Suppressor macrophage (primary cell): ENCODE measurements around the gene PPP6R3.
A peak's percentile ranks its signal among the peaks of the same experiment; 100 is the strongest.

Experiments
- DNase-seq, 4 experiments: peaks; one replicate each; pipeline ENCODE4 v3.0.0-alpha.2; 2020 to 2022
- total RNA-seq, 17 experiments: gene quantifications; one replicate each; lab custom pipeline; 2026; ENCODE audit warnings: mixed read lengths in 6 of 17, inconsistent platforms in 3 of 17; lab: John Stamatoyannopoulos, UW

The PPP6R3 gene, protein sequence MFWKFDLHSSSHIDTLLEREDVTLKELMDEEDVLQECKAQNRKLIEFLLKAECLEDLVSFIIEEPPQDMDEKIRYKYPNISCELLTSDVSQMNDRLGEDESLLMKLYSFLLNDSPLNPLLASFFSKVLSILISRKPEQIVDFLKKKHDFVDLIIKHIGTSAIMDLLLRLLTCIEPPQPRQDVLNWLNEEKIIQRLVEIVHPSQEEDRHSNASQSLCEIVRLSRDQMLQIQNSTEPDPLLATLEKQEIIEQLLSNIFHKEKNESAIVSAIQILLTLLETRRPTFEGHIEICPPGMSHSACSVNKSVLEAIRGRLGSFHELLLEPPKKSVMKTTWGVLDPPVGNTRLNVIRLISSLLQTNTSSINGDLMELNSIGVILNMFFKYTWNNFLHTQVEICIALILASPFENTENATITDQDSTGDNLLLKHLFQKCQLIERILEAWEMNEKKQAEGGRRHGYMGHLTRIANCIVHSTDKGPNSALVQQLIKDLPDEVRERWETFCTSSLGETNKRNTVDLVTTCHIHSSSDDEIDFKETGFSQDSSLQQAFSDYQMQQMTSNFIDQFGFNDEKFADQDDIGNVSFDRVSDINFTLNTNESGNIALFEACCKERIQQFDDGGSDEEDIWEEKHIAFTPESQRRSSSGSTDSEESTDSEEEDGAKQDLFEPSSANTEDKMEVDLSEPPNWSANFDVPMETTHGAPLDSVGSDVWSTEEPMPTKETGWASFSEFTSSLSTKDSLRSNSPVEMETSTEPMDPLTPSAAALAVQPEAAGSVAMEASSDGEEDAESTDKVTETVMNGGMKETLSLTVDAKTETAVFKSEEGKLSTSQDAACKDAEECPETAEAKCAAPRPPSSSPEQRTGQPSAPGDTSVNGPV
- total RNA-seq = 128 to 238 (median 185) reads per million in 17 experiments

DNA sequence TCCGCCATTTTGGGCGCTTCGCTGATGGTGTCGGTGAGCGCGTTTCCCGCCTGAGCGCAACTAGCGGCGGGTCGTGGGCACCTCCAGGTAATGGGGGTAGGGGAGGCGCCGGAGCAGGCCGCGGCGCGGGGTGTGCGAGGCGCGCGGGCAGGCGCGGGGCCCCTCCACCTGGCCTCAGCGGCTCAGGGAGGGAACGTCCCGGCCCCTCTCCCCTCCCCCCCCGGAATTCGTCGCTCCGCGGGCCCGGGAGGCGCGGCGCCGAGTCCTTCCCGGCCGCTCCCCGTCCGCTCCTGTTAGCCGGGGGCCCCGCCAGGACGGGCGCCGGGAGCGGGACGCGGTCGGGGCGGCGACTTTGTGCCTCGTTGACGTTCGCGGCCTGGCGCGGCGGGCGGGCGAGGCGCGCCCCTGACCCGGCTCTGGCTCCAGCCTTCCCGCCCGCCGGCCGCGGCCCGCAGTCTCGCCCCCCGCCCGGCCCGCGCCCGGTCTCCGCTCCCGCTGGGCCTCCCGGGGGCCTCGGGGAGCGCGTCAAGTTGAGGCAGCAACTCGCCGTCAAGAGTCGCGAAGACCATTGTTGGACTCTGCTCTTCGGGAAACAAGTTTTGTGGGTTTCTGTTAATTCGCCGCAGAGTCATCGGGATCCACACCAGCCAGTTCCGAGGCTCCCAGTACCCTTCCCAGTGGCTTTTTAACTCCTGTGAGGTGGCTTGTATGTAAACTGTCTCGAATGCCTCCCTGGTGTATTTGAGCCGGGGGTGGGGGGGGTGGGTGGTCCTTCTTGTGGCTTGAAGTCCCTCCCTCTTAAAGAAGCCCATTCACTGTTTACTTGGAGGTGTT is at the start of gene PPP6R3:
Gene PPP6R3, plus strand, starts transcription at position 12 of the 834 bp plus-strand sequence. CDS start 76,913 bp downstream, outside the sequence.
- peak in 2 of 4 experiments; percentile 21 to 72 for DNase-seq

DNA sequence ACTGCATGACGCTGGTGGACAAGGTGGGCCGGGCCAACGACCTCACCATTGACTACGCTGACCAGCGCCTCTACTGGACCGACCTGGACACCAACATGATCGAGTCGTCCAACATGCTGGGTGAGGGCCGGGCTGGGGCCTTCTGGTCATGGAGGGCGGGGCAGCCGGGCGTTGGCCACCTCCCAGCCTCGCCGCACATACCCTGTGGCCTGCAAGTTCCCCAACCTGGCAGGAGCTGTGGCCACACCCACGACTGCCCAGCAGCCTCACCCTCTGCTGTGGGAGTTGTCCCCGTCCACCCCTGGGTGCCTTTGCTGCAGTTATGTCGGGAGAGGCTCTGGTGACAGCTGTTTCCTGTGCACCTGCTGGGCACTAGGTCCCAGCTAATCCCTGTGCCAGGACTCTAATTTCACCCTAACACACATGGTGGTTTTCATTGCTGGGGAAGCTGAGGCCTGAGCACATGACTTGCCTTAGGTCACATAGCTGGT is 49.0 kb upstream of the PPP6R3 start:
- DNase-seq = no peak

DNA sequence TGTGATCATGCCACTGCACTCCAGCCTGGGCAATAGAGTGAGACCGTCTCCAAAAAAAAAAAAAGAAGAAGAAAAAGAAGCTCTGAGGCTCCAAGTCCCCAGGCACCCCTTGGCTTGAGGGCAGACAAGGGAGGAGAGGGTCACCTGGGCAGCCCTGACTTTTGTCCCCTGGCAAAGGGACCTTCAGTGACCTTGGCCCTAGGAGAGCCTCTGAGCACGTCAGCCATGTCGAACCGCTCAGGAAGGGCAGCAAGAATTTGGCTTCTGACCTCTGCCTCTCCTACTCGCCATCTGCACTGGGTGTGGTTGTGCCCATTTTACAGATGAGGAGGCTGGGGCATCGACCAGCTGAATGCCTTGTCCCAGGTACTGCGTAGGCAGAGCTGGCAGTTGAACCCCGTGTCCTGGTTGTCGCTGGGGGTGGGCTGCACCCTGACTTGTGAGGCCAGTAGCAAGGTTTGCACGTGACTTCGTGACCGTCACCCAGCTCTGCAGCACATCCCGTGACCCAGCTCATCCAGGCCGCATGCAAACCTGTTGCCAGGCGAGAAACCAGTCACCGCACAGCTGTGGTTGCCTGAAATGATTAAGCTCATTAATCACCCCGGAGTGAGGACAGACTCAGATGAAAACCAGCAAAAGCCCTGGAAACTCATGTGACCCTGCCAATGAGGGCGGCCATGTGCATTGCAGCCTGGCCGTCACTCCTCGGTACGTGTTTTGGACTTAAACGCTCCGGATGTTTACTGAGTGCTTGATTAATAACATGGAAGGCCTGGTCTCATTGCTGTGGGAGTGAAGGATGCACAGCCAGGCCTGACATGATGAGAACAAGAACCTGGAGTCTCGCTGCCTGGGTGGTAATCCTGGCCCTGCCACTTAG is 47.7 kb upstream of the PPP6R3 start:
- no peak for DNase-seq

DNA sequence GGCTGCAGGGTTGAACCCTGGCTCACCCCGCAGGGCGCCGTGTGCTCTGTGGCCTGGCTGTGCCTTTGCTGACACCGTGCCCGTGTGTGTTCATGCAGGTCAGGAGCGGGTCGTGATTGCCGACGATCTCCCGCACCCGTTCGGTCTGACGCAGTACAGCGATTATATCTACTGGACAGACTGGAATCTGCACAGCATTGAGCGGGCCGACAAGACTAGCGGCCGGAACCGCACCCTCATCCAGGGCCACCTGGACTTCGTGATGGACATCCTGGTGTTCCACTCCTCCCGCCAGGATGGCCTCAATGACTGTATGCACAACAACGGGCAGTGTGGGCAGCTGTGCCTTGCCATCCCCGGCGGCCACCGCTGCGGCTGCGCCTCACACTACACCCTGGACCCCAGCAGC is 47.0 kb upstream of the PPP6R3 start:
- DNase-seq = no peak

DNA sequence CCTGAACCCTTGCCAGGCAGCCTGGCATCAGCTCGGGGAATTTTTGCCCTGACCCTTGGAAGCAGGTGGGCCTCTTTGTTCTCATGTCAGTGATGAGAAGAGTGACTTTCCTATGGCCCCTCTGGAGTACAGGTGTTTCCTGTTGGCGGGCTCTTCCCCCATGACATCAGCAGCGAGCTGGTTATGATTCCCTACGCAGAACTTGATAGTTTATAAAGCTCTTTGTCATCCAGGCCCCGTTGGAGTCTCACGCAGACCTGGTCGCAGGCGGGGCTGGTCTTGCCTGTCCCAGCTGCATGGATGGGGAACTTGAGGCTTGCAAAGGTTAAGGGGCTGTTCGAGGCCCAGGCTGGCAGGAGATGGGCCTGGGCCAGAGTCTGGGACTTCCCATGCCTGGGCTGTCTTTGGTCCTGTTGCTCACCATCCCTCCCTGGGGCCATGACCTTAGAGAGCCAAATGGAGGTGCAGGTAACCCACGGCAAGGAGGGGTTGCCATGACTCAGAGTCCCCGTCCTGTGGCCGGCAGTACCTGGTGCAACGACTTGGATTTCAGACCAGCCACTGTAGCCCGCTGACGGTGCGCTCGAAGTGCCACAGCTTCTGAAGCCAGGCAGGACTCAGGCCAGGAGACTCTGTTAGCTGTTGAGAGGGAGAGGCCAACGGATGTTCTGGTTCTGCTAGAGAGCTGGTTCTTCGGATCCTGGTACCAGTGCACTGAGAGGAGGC is 45.9 kb upstream of the PPP6R3 start:
- DNase-seq = no peak

DNA sequence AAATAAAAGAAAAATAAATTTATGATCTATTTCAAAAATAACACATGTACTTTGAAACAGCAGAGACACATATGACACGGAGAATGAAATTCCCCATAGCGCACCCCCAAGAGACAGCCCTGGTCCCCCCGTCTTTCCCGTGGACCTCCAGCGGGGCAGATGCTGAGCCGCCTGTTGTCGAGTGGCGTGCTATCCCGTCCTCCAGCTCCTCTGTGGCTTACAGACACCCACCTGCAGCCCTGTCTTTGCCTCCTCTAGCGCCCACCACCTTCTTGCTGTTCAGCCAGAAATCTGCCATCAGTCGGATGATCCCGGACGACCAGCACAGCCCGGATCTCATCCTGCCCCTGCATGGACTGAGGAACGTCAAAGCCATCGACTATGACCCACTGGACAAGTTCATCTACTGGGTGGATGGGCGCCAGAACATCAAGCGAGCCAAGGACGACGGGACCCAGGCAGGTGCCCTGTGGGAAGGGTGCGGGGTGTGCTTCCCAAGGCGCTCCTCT is 44.4 kb upstream of the PPP6R3 start:
- DNase-seq = no peak

DNA sequence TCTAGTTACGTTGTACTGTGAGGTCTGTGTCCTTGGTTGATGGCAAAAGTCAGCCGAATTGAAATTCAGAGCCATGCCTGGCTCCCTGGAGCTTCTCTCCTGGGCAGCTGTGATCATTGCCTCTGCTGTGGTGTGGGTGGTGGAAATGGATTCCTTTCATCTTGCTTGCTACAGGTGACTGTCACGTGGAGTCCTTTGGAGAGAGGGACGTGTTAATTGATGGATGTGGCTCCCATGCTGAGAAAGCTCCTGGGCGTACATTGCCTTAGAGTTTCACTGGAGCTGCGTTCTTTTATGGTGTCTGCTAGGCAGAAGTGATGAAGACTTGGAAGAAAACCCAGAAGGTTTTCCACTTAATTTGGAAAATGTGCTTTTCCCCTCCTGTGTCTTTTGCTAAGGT is 41.9 kb upstream of the PPP6R3 start:
- DNase-seq = no peak

DNA sequence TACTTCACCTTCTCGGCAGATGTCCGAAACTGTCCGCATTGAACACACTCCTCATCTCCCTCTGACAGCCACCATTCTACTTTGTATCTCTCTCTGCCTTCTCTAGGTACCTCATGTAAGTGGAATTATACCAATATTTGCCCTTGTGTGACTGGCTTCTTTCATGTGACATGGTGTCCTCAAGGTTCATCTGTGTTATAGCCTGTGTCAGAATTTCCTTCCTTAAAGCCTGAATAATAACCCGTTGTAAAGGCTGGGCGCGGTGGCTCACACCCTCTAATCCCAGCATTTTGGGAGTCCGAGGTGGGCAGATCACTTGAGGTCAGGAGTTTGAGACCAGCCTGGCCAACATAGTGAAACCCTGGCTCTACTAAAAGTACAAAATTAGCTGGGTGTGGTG is 40.4 kb upstream of the PPP6R3 start:
- no peak for DNase-seq

DNA sequence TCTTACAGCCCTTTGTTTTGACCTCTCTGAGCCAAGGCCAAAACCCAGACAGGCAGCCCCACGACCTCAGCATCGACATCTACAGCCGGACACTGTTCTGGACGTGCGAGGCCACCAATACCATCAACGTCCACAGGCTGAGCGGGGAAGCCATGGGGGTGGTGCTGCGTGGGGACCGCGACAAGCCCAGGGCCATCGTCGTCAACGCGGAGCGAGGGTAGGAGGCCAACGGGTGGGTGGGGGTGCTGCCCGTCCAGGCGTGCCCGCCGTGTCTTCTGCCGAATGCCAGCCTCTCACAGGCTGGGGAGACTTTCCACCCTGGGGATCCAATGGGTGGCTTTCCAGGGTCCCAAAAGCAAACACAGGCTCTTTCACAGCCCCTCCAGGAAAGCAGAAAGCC is 37.1 kb upstream of the PPP6R3 start:
- no peak for DNase-seq

DNA sequence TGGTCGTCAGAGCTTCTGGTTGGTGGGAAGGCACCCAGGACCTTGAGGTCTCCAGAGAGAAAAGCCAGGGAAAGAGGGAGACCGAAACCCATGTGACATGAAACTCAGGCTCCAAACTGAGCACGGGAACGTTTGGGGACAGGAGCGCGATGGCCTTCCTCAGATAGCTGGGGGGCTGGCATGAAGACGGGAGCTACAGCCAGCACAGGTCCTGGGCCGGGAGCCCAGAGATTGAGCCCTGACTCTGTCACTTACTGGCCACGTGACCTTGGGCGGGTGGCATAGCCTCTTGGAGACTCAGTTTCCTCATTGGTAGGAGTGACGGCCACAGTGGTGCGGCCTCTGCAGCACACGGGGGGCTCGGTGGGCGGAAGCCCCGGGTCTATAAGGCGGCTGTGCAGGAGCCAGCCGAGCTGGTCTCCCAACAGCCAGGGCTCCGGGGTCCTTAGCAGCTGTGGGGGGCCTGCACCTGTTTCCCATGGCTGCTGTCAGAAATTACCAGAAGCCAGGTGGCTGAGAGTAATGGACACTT is 36.4 kb upstream of the PPP6R3 start:
- DNase-seq = no peak

DNA sequence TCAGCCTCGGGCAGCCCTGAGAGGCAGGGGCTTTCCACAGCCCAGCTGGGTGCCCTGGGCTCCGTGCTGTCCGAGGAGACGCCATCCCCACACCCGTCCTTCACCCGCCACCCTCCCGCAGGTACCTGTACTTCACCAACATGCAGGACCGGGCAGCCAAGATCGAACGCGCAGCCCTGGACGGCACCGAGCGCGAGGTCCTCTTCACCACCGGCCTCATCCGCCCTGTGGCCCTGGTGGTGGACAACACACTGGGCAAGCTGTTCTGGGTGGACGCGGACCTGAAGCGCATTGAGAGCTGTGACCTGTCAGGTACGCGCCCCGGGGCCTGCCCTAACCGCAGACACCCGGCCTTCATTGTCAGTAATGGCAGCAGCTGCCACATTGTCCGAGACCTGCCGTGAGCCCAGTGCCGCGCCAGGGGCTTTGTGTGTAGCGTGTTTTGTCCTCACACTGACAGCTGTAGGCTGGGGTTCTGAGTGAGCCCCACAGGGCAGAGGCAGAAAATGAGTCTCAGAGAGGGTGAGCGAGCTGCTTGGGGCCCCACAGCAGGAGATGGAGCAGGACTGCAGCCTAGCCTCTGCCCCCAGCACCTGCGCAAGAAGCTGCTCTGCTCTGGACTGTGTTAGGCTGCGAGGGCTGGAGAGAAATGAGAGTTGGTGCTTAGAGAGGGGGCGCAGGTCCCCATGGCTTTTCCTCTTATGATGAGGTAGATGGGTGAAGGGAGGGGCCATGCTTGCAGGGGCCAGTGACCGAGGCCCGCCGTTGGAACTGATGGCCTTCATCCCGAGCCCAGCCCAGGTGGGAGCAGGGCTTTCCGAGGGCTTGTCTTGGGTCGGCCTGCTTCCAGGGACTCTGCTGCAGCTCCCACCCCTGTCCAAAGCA is 35.3 kb upstream of the PPP6R3 start:
- DNase-seq = no peak

DNA sequence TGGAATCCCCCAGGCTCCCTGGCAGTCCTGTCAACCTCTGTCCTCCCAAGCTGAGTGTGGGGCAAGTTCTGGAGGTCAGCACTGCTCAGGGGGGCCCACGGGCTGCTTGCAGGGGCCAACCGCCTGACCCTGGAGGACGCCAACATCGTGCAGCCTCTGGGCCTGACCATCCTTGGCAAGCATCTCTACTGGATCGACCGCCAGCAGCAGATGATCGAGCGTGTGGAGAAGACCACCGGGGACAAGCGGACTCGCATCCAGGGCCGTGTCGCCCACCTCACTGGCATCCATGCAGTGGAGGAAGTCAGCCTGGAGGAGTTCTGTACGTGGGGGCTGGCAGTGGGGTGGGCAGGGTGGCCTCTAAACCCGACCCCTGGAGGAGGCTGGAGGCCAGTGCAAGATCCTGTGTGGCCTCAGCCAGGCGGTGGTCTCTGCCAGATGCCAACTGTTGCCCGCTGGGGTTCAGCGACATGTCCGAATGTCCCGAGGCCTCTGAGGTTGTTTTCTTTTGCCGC is 34.6 kb upstream of the PPP6R3 start:
- DNase-seq = no peak

DNA sequence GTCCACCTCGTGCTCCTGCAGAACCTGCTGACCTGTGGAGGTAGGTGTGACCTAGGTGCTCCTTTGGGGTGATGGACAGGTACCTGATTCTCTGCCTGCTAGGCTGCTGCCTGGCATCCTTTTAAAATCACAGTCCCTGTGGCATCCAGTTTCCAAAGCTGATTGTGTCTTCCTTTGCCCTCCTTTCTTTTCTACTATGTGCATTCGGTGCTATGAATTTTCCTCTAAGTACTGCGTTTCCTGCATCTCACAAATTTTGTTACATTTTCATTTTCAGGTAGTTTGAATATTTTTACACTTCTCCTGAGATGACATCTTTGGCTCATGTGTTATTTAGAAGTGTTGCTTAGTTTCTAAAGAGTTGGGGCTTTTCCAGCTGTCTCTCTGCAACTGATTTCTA is 30.9 kb upstream of the PPP6R3 start:
- DNase-seq = no peak

DNA sequence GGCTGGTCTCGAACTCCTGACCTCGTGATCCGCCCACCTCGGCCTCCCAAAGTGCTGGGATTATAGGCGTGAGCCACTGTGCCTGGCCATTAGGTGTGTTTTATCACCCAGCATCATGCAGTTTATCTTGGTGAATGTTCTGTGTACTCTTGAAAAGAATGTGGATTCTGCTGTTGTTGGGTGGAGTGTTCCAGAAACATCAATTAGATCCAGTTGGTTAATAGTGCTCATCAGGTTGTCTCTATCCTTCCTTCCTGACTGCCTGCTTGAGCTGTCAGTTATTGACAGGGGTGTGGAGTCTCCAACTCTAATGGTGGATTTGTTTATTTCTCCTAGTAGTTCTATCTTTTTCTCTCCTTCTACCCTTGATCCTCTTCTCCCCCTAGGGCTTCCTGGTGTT is 30.2 kb upstream of the PPP6R3 start:
- DNase-seq = no peak

DNA sequence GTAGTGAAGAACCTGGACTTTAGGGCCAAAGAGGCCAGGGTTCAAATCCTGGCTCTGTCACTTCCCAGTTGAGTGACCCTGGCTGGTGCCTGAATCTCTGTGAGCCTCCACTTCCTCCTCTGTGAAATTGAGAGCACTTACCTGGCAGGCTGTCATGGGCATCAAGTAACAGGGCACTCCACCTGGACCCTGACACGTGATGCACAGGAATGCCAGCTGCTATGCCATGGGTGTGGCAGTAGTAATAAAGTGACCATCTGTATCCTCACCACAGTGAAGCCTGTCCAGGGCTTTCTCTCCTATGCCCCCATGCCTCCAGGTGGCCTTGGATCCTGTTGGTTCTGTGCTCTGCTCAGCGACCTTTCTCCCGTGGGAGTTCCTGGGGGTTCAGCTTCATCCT is 29.8 kb upstream of the PPP6R3 start:
- no peak for DNase-seq

DNA sequence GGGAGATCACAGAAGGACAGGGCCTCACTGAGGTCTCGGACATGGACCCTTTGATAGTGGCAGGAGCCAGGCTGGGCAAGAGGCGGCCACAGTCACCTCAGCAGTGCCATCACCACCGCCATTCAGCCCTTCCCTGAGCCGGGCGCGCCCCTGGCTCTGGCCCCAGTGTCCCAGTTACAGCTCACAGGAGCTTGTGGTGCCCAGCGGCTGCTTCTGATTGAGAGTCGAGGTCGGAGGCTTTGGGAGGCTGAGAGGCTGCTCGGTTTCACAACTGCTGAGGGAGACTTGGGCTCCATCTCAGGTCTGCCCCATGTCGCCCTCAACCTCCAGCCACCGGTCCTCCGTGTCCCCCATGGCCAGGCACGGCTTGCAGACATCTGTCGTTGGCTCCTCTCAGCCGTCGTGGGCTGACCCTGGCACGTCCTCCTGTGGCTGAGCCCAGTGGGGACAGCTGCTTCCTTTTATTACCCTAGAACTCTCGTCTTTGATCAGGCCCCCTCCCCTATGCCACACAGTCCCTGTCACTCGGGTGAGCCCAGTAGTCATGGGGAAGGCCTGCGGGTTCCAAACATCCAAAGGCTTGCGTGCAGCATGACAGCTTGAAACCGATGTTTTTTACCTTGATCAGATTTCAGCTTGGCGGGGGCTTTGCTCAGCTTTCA is 28.4 kb upstream of the PPP6R3 start:
- no peak for DNase-seq

DNA sequence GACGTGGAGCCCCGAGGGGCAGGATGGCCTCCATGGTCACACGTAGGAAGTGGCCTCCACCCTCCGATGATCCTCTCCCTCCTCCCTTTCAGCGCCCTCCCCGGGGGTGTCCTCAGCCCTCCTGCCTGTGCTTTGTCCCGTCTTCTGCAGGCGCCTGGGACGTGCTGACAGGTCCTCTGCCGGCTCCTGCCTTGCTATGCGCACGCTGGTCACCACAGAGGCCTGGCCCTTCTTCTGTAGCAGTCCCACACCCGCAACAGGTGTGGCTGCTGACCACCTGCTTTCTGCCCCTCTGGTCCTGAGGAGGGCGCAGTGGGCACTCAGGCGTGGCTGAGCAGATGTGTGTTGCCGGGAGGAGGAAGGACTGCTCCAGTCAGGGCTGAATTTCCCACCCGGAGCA is 27.7 kb upstream of the PPP6R3 start:
- DNase-seq = no peak

DNA sequence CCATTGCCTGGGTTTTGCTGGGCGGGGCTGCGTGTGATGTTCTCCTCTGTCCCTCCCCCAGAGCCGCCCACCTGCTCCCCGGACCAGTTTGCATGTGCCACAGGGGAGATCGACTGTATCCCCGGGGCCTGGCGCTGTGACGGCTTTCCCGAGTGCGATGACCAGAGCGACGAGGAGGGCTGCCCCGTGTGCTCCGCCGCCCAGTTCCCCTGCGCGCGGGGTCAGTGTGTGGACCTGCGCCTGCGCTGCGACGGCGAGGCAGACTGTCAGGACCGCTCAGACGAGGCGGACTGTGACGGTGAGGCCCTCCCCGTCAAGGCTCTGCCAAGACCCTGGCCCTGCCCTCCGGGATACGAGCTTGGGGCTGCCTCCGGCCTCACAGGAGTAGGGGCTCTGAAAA is 27.0 kb upstream of the PPP6R3 start:
- no peak for DNase-seq
